Brain pericyte (primary cell): ENCODE measurements around the gene LETM1.
"Not testable (repeated sequence)": the region's sequence is repeated elsewhere in the genome, so short reads cannot be mapped to it uniquely, and the experiment has no call there.

Experiments used
- DNase-seq: peaks from one replicate; pipeline ENCODE4 v3.0.0-alpha.2; 2012; ENCODE audit warnings: low read depth, low spot score

LETM1 gene

DNA sequence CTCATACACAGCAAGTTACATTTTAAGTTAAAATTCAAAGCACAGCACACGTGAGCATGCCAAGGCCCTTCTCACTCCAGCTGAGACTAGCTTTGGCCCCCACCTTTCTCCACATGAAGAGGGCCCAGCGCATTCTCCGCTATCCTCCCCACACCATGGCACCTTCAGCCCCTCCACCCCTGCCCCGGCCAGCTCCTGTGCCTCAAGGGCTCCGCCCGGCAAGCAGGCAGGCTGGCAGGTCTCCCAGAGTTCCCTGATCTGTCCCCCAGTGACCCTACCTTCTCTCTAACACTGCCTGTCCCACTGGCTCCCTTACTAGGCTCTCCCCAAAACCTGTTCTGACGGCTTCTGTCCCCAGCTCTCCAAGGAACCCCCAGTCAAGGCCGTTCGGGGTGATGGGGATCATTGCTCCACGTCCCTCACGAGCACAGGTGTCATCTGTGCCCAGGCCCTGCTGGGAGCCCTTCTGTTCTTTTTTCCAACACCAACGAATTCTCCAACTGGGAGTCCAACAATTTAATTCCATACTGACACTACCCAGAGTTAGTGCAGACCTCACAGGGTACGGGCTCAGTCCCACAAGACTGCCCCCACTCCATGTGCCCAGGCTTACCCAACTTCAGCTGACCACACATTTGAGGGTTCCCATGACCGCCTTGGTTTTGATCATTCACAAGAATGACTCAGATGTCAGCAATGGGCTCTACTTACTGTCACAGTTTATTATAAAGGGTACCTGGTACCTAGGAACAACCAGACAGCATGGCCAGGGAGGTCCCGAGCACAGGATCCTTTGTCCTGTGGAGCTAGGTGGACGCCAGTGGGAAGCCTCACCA is 4.2 kb downstream of the LETM1 start:
- no peak for DNase-seq

DNA sequence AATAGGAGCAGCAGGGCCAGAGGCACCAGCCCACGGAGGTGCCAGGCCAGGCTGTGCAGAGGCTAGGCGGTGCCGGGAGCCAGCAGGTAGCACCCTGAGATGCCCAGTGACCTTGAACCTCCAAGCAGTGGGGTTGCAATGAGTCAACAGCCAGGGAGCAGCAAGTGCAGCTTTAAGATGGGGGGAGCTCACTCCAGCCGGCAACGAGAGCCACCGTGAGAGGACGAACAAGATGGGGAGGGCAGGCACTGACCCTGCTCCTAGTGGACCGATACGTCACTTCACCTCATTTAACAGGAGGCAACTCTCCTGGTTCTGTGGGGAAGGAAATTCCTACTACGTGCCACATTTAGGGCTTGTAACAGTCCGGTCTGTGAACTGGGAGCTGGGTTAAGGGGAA is 4.8 kb downstream of the LETM1 start:
- no peak for DNase-seq

DNA sequence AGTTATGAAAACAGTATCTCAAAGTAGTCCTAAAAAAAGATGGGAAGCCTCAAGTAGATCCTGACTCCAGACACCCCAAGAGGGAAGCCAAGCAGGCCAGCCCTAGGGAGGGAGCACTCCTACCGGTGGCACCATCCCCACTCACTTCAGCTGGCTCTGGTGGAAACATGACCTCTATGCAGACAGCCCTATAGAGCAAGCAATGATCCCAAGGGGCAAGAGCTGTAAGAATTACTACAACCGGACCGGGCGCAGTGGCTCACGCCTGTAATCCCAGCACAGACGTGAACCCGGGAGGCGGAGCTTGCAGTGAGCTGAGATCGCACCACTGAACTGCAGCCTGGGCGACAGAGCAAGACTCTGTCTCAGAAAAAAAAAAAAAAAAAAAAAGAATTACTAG is 5.7 kb downstream of the LETM1 start:
- DNase-seq: no peak

DNA sequence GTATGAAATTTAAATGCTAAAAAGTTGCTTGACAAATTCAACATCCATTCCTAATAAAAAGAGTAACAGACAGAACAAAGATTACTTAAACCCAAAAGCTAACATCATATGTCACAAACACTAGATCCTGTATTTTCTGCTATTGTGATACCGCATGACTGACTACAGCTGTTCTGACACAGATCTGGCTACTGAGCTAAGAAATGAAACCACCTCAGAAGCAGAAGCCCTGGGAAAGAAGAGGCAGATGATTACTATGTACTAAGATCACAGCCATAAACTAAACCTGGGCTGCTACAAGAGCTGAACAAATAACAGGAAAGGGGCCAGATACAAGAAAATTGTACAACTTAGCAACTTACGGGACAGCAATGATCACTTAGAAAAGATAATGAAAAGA is 9.4 kb downstream of the LETM1 start:
- DNase-seq: no peak

DNA sequence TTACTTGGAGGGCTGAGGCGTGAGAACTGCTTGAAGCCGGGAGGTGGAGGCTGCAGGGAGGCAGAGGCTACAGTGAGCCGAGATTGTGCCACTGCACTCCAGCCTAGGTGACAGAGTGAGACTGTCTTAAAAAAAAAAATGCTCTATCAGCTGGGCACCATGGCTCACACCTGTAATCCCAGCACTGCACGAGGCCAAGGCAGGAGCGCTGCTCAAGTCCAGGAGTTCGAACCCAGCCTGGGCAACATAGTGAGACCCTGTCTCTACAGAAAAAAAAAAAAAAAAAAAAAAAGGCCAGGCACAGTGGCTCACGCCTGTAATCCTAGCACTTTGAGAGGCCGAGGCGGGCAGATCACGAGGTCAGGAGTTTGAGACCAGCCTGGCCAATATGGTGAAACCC is 11.3 kb downstream of the LETM1 start:
- DNase-seq: not testable (repeated sequence)

DNA sequence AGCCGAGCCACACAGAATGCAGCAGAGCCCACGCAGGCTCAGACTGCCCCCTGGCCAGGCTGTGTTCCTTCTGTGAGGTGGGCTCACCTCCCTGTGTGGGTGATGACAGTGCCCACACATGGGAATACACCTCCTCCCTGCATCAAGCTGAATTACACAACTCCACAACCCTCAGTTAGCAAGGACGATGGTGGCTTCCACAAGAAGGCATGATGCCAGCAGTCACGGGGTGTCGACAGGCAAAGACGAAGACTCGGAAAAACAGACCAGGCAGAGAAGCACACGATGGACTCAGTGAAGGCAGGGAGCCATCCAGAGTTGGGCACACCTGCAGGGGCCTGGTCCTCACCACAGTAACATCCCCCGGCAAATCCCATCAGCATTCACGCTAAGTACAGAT is 12.1 kb downstream of the LETM1 start:
- no peak for DNase-seq

DNA sequence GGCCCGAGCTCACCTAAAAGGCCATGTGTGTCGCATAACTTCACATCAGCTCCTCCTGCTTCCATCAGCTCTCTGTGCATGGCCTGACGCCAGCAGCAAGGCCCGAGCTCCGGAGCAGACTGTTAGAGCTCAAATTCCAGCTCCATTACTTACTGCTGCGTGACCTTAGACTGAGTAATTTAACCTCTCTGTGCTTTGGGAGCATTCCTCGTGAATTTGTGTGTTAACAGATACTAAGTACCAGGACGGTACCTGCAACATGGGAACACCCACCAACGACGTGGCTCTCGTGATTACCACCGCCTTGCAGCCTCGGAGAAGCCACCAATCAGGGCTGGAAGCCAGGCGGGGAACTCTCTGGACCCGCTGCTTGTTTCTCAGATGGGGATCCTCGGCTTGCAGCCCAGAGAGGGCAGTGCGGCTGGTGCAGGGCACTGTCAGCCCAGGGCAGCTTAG is 12.9 kb downstream of the LETM1 start:
- DNase-seq: peak; percentile 61

DNA sequence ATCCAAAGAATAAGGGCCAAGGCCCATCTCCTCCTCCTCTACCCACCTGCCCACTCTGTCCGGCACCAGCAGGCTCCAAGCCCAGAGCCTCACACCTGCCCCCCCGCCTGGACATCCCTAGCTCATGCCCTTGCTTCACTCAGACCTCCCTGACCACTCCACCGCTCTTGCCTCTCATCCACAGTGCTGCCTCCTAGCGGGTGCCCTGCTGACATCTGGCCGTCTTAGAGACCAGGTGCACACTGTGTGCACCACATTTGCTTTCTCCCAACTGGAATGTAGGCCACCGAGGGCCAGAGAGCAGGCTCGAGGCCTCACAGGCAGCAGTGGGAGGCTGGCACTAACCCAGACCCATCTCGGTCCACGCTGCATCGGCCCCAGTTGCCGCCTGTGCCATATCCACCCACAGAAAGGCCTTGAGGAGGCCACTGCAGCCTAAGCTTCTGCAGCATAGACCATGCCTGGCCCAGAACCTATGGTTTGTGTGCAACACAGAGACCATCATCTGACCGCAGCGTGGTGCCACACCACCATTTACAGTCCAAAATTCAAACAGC is 13.5 kb downstream of the LETM1 start:
- no peak for DNase-seq

DNA sequence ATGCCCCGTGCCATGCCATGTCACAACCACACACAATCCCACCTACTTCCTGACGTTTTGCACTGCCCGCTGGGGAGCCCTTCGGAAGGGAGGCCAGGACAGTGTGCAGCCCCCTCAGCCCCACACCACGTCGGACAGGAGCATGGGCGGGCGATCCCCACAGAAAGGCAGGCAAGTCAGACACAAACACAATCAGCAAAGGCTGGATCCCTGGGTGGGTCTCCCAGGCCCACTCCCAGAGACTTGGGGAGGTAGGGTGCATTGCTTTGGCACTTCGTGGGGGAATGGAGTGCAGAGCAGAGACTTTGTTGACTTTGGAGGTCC is 14.1 kb downstream of the LETM1 start:
- DNase-seq: no peak

DNA sequence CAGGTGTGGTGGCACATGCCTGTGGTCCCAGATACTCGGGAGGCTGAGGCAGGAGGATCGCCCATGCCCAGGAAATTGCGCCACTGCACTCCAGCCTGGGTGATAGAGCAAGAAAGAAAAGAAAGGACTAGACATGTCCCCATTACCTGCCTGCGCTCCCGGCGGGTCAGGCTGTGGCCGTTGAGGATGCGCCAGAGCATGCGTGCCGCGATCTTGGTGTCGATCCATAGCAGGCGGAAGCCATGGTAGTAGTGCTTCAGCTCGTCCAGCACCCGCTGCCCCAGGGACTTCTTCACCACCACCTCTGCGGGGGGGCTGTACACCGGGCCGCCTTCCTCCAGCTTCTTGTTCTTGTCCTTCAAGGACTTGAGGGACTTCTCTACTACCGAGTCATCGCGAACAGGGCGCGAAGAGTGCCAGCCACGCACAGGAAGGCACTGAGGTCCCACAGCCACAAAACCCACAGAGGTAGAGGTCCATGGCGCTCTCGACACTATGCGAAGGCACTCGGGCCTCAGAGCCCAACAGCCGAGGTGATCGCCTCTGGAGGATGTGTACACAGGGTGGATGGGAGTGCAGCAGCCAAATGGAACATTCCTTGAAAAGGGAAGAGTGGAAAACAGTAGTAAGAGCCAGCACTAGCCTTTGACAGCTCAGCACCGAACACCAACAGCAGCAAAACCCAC is 14.6 kb downstream of the LETM1 start:
- no peak for DNase-seq

DNA sequence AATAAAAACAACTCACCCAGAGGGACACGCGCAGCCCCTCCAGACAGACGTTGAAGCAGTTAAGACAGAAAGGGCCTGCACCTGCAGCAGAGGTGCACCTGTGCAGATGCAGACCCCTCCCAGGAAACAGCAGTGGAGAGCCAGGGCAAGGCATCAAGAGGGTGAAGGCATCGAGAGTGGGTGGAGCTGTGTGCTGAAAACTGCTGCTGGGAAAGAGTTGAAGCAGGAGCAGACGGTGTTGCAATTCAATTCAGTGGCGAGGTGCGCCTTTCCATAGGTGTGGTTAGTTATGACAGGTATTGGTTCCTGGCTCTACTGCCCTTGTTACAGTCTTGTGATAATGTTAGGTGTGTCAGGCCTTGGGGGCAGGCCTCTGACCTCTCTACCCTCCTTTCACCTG is 16.7 kb downstream of the LETM1 start:
- DNase-seq: no peak

DNA sequence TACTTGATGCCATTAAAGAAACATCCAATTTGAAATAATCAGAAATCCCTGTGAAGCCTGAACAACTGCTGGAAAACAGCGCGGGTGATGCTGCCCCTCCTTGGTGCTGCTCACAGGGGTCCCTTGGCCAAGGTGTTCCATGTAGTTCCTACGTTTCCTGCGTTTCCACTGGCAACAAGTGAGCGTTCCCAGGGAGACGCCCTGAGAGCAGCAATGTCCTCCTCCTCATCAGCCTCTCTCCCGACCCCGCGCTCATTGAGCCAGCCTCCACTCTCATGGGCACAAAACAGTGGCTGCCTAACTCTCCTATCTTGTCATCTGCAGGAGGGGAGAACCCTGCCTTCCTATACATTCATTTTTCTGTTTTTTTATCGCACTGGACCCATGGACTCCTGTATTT is 18.9 kb downstream of the LETM1 start:
- DNase-seq: no peak

DNA sequence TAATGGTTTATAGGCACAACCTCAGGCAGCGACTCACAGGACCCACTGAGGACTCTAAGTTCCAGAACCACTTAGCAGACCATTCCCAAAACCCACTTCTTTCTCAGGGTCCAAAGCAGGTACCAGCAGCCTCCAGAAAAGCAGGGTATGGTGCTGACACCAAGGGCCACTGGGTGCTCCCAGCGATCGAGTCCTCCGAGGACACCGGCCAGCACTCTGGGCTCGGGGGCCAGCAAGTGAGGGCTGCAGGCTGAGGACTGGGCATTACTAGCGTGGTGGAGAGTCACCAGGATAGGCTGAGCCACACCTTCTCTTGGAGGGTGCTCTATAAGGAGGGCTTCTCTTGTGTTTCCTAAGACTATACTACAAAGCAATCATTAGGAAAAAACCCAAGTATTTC is 19.3 kb downstream of the LETM1 start:
- DNase-seq: no peak

DNA sequence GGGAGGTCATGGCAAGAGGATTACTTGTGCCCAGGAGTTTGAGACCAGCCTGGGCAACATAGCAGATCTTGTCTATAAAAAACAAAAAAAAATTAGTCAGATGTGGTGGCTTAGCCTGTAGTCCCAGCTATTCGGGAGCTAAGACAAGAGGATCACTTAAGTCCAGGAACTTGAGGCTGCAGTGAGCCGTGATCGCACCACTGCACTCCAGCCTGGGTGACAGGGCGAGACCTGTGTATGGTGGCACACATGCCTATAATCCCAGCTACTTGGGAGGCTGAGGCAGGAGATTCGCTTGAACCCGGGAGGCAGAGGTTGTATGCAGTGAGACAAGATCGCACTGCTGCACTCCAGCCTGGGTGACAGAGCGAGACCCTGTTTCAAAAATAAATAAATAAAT is 20.1 kb downstream of the LETM1 start:
- DNase-seq: not testable (repeated sequence)

DNA sequence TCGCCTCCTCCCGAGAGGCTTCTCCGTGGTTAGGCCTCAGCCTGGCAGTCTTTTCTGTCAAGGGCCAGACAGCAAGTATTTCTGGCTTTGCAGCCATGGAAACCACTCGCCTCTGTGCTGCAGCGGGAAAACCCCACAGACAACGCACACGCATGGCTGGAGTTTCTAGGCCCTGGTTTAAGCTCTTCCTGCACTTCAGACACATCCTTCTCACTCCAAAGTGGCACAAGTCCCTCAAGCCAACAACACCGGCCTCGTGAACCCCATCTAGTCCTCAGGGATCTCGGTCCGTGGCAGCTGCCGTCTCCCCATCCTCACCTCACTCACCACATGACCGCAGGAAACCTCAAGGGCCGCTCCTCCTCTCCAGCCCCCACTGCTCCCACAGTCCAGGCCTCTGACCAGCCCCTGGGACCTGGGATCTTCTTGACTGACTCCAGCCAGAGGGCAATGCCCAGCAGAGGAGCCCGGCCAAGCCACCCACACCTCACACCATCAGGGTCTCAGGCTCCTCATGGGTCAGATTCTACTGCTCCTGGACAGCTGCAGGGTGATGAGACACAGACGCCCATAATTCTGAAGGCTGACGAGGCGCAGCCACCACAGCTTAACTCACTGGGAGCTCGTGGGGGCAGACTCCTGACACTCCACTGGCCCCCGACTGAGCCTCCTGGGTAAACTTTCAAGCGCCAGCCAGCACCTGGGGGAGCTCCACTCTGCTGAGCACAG is 21.7 kb downstream of the LETM1 start:
- no peak for DNase-seq

DNA sequence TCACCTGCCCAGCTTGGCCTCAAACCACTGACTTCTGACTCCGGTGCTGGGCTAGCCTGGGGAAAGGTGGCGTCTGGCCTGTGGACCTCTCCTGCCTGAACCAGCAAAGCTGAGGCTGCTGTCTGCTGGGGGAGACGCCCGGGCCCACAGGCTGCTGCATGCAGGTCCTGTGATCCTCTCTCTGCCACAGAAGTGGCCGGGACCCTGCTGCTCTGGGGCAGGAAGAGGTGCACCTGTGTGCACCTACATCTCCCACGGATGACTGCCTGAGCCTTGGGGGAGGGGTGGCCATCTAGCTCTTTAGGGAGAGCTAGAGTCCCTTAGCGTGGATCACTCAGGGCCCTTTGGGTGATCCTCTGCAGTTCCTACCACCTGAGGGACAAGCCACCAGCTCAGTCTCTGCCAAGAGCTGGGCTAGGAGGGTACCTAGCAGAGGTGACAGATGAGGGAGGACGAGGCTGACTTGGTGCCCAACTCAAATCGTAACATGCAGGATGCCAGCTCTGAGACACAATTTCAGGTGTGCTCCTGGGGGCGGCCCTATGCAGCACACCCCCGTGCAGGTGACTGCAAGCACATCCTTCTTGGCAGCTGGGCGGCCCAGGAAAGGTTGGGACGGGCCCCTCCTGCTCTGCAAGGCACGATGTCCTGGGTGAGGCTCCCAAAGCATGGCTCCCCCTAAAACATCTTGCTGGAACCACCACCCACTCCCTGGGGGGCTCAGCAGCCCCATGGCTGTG is 22.5 kb downstream of the LETM1 start:
- DNase-seq: no peak

DNA sequence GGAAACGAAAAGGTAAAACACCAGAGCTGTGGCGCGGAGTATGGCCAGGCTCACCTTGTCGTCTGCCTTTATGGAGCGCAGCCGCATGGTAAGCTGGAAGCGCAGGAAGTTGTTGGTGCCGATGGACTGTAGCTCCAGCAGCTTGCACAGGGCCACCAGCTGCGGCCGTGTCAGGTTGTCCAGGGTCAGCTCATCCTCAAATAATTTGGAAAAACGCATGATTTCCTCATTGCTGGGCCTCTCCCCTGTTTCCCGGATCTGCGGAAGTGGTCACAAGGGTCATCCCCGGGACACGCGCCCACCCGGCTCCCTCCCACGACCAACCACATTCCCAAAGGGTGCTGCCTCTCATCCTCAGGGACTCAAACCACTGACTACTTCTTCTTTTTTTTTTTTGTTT is 23.3 kb downstream of the LETM1 start:
- no peak for DNase-seq

DNA sequence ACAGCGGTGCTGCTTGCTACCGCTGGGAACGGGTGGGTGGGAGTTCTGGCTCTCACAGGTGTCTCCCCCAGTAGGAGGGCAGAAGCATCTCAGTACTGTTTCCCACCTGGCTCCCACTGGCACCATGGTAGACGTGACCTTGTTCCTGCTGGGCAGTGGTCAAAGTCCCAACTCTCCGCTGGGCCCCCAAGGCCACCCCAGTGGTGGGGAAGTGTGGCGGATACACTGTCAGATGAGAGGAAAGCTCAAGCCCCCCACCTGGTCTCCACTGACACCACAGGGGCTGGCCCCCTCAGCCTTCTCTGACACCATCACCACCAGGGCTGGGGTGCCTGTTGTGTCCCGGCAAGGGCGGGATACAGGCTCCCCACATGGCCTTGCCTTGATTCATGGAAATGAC is 24.6 kb downstream of the LETM1 start:
- no peak for DNase-seq

DNA sequence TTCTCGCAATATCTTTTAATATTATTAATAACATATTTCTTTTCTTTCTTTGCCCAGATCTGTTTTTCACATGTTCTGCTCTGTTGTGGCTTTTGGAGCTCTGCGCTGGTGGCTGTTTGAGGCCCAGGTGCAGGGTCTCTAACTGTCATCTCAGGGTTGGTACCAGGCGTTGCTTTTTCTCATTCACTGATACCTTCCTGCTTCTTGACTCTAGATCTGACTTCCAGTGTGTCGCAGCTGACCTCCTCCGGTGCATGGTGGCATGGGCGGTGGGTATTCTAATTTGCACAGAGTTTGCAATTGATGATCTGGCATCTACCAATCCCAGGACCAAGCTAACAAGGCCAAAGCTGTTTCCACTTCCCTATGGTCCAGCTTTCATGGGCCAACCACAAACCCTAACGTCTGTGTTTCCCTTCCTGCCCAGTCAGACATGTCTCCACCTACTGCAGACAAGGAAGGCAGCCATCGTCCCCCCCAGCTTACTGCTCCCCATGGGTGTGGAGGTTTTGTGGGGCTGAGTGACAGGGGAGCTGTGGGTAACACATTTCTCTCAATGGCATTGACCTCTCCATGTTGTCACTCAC is 25.2 kb downstream of the LETM1 start:
- no peak for DNase-seq

DNA sequence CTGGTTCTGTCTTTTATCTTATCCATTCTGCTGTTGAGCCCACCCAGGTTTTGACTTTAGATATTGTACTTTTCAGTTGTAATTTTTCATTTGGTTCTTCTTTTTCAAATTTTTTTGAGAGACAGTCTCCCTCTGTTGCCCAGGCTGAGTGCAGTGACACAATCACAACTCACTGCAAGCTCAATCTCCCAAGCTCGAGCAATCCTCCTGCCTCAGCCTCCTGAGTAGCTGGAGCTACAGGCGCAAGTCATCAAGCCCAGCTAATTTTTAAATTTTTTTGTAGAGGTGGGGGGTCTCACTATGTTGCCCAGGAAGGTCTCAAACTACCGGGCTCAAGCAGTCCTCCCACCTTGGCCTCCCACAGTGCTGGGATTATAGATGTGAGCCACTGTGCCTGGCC is 25.7 kb downstream of the LETM1 start:
- DNase-seq: no peak
